HuH-7 (cell line): ENCODE results near the gene C9orf152.
"Not testable (repeated sequence)": the region's sequence is repeated elsewhere in the genome, so short reads cannot be mapped to it uniquely, and the experiment has no call there.

Experiments used
- DNase-seq: peaks from one replicate; pipeline ENCODE4 v3.0.0; 2011; ENCODE audit warnings: low spot score

Gene C9orf152

GRCh38 chr9:110214586-110215355, 6.8 kb upstream of the C9orf152 start:
- no peak for DNase-seq

GRCh38 chr9:110214090-110214489, 6.1 kb upstream of the C9orf152 start:
- no peak for DNase-seq

GRCh38 chr9:110213413-110214044, 5.6 kb upstream of the C9orf152 start:
- DNase-seq, result no peak

GRCh38 chr9:110207071-110207641, 803 bp downstream of the C9orf152 start:
- DNase-seq, result no peak

- DNase-seq, result no peak
Measured at GRCh38 chr9:110206389-110206788, 1.6 kb downstream of the C9orf152 start.

GRCh38 chr9:110205612-110206011, 2.3 kb downstream of the C9orf152 start:
- not testable (repeated sequence) for DNase-seq

- DNase-seq, result no peak
Measured at GRCh38 chr9:110202232-110202631, 5.7 kb downstream of the C9orf152 start.

- no peak for DNase-seq
Measured at GRCh38 chr9:110199643-110200042, 8.3 kb downstream of the C9orf152 start.

- DNase-seq, result no peak
Measured at GRCh38 chr9:110198357-110198756, 9.6 kb downstream of the C9orf152 start.

- DNase-seq, result no peak
Measured at GRCh38 chr9:110197330-110198187, 10.4 kb downstream of the C9orf152 start.

- DNase-seq, result not testable (repeated sequence)
Measured at GRCh38 chr9:110196084-110196499, 11.9 kb downstream of the C9orf152 start.

GRCh38 chr9:110192531-110193261, 15.3 kb downstream of the C9orf152 start:
- DNase-seq, result no peak

- DNase-seq, result no peak
Measured at GRCh38 chr9:110191615-110192014, 16.3 kb downstream of the C9orf152 start.

- no peak for DNase-seq
Measured at GRCh38 chr9:110189559-110190320, 18.2 kb downstream of the C9orf152 start.

GRCh38 chr9:110188991-110189390, 19.0 kb downstream of the C9orf152 start:
- peak; percentile 23 for DNase-seq

- no peak for DNase-seq
Measured at GRCh38 chr9:110188101-110188500, 19.9 kb downstream of the C9orf152 start.

GRCh38 chr9:110187126-110187525, 20.8 kb downstream of the C9orf152 start:
- no peak for DNase-seq

GRCh38 chr9:110186254-110186653, 21.7 kb downstream of the C9orf152 start:
- no peak for DNase-seq

GRCh38 chr9:110185806-110186205, 22.2 kb downstream of the C9orf152 start:
- DNase-seq, result no peak

- DNase-seq, result peak; percentile 70
Measured at GRCh38 chr9:110183208-110184145, 24.5 kb downstream of the C9orf152 start.
